Activated CD4-positive, alpha-beta memory T cell treated with anti-CD3 and anti-CD28 coated beads for 36 hours (primary cell): ENCODE measurements around the gene COL18A1. TPM values are rescaled to one million over a fixed set of nuclear protein-coding genes. Genes with fewer than 3 reads are reported as not detected.
"Not testable (repeated sequence)": the region's sequence is repeated elsewhere in the genome, so short reads cannot be mapped to it uniquely, and the experiment has no call there.

Source experiments
- CTCF ChIA-PET: fragments of 350-600 bp; sonication (Branson Sonifier 250); formaldehyde crosslinking; loops from one replicate; lab custom pipeline; 2021; ENCODE audit warnings: antibody characterized with exemption, inconsistent platforms; lab: Charles Lee
- POLR2A ChIA-PET: fragments of 350-600 bp; sonication (Branson Sonifier 250); formaldehyde crosslinking; loops from one replicate; lab custom pipeline; 2021; ENCODE audit warnings: antibody characterized with exemption; lab: Charles Lee
- DNase-seq: peaks from one replicate; pipeline ENCODE4 v3.0.0-alpha.2; 2020
- H3K27ac Mint-ChIP-seq: one replicate; pipeline ENCODE4 v1.8.0; 2021; ENCODE audit warnings: mixed read lengths
- H3K27me3 Mint-ChIP-seq: one replicate; pipeline ENCODE4 v1.8.0; 2021; ENCODE audit warnings: mixed read lengths
- H3K36me3 Mint-ChIP-seq: one replicate; pipeline ENCODE4 v1.8.0; 2021; ENCODE audit warnings: mixed read lengths
- H3K4me1 Mint-ChIP-seq: one replicate; pipeline ENCODE4 v1.8.0; 2021; ENCODE audit warnings: low read depth, mixed read lengths
- H3K4me3 Mint-ChIP-seq: one replicate; pipeline ENCODE4 v1.8.0; 2021; ENCODE audit warnings: mild to moderate bottlenecking, mixed read lengths
- H3K9me3 Mint-ChIP-seq: one replicate; pipeline ENCODE4 v1.8.0; 2021; ENCODE audit warnings: mixed read lengths
- intact Hi-C: fragments of 100-400 bp; cut with micrococcal nuclease; formaldehyde crosslinking; loops from one replicate; pipeline ENCODE4 v1.15.1; 2023
- microRNA-seq: library from miRNA; unstranded; fragments of <30 nt; microRNA quantifications from one replicate; pipeline ENCODE4 v1.2.0, GENCODE V29; 2022; ENCODE audit warnings: borderline number of aligned reads, borderline microRNAs expressed, borderline replicate concordance
- total RNA-seq, 2 experiments: library from RNA; stranded (reverse); gene quantifications; one replicate each; pipeline ENCODE4 v1.2.3, GENCODE V29; 2021

Gene COL18A1
- total RNA-seq, 2 experiments from 2014 or later = 4.5 TPM

DNA sequence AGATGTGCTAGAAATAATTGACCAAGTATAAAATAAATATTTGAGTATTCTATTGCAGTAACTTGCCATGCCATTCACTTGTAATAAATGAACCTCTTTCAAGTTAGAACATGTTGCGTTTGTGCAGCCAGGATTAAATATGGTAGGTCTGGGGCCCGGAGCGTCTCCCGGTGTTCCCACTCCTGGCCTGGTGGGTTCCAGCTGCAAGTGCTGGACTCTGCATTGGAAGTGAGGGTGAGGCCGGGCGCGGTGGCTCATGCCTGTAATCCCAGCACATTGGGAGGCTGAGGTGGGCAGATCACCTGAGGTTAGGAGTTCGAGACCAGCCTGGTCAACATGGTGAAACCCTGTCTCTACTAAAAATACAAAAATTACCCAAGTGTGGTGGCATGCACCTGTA is 156.3 kb downstream of the COL18A1 start:
- DNase-seq, H3K9me3 Mint-ChIP-seq, CTCF ChIA-PET, H3K36me3 Mint-ChIP-seq, intact Hi-C loops, POLR2A ChIA-PET, H3K4me3 Mint-ChIP-seq, H3K4me1 Mint-ChIP-seq: not testable (repeated sequence)
- H3K27ac Mint-ChIP-seq = peak overlapping the region; percentile 43
- peaks cover 28% of the 10 kb centered on the region for H3K27me3 Mint-ChIP-seq

DNA sequence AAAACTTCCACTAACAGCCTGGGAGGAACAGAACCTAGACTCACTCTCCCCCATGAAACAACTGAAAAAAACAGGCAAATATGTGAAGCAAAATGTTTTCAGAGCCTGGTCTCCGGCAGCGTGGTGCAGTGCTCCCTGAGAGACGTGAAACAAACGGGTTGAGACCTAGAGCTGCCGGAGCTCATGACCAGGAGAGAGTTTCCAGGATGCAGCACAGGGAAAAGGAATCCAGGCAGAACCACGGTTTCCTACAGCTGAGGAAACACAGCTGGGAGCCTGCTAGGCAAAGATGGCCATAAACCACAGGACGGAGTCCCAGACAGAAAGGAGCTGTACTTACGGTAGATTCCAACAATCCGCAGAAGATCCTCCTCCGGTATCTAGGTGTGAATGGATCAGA is 157.4 kb downstream of the COL18A1 start:
- CTCF ChIA-PET = no interaction called here
- POLR2A ChIA-PET = interaction anchor here (0.5 kb wide), 1 partner anchor 10 kb away, joined by 3 read pairs; no protein-coding TSS in a partner anchor
- H3K27me3 Mint-ChIP-seq = peaks cover 24% of the 10 kb centered on the region
- H3K4me3 Mint-ChIP-seq = no peak overlapping the region
- no peaks in the 10 kb centered on the region for H3K9me3 Mint-ChIP-seq
- H3K36me3 Mint-ChIP-seq = no peaks in the 10 kb centered on the region
- no peak overlapping the region for H3K27ac Mint-ChIP-seq
- no peaks in the 10 kb centered on the region for H3K4me1 Mint-ChIP-seq
- no peak for DNase-seq
- intact Hi-C loops = no loop called here

DNA sequence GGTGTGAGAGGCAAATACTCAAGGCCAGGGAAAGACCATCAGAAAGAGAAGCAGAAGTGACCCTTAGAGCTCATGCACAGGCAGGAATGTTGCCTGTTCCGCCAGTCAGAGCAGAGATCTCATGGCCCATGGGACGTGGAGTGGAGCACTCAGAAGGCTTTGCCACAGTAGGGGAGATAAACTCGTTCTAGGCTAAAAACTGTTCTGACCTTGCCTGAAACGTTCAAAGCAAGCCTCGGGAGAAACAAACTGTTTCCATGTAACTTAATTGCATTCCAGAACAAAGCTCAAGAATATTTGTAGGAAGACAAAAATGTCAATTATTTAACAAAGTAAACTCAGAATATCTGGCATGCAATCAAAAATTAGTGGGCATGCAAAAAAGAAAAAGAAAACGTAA is 158.0 kb downstream of the COL18A1 start:
- H3K27ac Mint-ChIP-seq = no peak overlapping the region
- no peaks in the 10 kb centered on the region for H3K4me1 Mint-ChIP-seq
- H3K36me3 Mint-ChIP-seq = no peaks in the 10 kb centered on the region
- intact Hi-C loops = no loop called here
- H3K27me3 Mint-ChIP-seq = peaks cover 24% of the 10 kb centered on the region
- POLR2A ChIA-PET = no interaction called here
- no peak for DNase-seq
- CTCF ChIA-PET = no interaction called here
- no peak overlapping the region for H3K4me3 Mint-ChIP-seq
- H3K9me3 Mint-ChIP-seq = no peaks in the 10 kb centered on the region

Small RNA genes lying within 50 kb of the gene (microRNA-seq; reads per million reads assigned to microRNA genes)
- gene MIR6815 = not detected

Other genes with a start within 250 kb of the COL18A1 start
- gene POFUT2, start 117.3 kb upstream of the COL18A1 start, total RNA-seq = 10 to 100 TPM; 14.3 TPM
- 10 to 100 TPM; 29.2 to 30.3 TPM for gene SLC19A1, start 137.3 kb downstream of the COL18A1 start, total RNA-seq
- gene PCBP3, start 238.6 kb downstream of the COL18A1 start, total RNA-seq = 1 to 10 TPM; 5.3 to 6.6 TPM